HG02678 (cell line): ENCODE data around the gene LRP8.
A peak's percentile ranks its signal among the peaks of the same experiment; 100 is the strongest.
"Not testable (repeated sequence)": the region's sequence is repeated elsewhere in the genome, so short reads cannot be mapped to it uniquely, and the experiment has no call there.

ENCODE experiments used
- ATAC-seq: cut with Tn5 transposase; IDR thresholded peaks from one replicate; pipeline ENCODE4 v1.9.1; 2021; ENCODE audit warnings: mild to moderate bottlenecking, moderate library complexity; ENCODE audit not compliant: unreplicated experiment

Gene LRP8

DNA sequence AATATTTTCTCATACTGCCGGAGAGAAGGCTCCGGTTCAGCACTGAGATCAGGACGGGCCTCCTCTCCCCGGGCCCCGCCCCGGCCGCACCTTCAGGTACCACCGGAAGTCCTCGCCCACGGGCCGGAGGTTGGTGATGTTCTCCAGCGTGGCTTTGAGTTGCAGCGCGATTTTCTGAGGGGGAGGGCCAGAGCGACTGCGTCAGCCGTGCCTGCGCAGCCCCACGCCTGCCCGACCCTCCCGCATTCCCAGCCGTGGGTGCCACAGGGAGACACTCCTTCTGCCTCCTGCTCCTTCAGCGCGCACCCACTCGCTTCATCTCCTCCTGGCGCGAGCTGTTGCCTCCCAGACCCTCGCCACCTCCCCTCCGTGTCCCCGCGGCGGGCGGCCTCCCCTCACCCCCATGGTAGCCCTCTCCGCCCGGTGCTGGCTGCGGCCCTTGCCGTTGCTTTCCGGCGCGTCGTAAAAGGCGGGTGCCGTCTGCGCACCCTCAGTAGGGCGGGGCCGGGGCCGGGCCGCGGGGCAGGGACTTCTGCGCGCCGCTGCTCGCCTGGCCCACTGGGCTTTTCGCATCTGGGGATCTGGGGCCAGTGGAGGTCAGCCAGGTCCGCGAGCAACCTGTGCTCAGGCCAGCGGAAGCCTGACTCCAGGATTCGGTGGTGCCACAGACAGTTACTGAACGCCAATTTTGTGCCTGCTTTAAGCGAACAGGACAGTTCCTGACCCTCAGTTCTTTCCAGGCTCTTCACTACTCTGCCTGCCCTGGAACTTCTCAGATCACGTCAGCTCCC, 107.5 kb downstream of the LRP8 start, which contains the start of gene CZIB:
Gene CZIB (minus strand): TSS at position 464 of the 791 bp plus-strand sequence. CDS start 59 bp downstream, at position 405.
- peak; percentile 89 for ATAC-seq

DNA sequence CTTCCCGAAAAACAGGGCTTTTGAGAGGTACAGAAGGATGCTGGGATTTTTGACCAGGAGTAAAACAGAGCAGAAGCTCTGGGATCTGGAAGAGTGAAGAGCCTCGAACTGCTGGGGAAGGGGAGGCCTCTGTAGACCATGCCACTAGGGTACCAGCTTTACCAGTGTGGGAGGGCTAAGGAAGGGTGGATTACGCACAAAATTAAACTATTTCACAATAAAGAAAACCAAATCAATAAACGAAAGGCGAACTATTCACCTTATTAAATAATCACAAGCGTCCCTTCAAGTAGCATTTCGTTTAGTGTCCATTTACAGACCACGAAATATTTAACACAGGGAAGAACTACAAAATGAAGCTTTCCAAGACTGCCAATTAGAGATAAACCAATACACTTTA, 108.2 kb downstream of the LRP8 start:
- ATAC-seq = no peak

DNA sequence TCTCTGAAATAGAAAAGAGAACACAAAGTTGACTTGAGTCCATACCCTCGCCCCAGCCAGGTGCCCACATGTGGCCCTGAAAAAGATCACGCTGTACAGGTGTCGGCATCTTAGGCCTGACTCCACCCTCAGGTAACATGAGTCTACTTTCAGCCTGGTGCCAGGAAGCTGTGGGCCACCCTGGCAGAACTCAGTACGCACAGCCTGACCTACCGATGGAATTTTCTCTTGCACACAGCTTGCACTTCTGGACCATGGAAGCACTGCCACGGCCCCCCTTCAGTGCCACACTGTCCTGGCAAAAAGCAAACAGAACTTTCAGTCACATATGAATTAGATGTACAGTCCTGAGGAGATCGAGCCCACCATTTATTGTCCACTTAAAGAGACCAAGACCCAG, 109.7 kb downstream of the LRP8 start:
- no peak for ATAC-seq

DNA sequence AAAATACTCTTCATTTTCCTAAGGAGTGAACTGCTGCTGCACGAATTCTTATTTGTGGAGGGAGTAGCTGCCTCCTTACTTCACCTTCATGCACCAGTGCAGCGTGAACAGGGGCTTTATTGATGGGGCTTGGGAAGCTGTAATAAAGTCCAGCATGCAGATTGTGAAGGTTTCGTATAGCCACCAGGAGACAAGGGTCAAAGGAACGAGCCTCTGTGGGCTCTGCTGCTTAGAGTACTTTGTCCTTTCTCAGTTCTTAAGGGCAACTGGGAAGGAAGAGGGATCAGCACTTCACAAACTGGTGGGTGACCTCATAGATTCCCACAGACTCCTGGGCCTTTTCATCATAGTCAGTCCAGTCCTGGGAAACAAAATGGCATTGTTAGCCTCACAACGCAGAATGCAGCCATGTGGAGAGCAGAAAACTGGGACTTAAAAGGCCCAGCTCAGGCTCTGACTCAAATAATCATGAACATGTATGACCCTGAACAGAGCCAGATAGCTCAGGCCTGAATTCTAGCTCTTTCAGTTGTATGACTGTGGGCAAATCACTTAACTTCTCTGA, 113.4 kb downstream of the LRP8 start:
- no peak for ATAC-seq

DNA sequence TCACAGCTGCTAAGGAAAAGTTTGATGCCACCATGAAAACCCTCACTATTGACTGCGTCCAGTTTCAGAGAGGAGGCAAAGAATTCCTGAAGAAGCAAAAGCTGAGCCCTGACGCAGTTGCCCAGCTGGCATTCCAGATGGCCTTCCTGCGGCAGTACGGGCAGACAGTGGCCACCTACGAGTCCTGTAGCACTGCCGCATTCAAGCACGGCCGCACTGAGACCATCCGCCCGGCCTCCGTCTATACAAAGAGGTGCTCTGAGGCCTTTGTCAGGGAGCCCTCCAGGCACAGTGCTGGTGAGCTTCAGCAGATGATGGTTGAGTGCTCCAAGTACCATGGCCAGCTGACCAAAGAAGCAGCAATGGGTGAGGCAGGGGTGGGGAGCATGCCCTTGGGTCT, 116.9 kb downstream of the LRP8 start:
- ATAC-seq = no peak

DNA sequence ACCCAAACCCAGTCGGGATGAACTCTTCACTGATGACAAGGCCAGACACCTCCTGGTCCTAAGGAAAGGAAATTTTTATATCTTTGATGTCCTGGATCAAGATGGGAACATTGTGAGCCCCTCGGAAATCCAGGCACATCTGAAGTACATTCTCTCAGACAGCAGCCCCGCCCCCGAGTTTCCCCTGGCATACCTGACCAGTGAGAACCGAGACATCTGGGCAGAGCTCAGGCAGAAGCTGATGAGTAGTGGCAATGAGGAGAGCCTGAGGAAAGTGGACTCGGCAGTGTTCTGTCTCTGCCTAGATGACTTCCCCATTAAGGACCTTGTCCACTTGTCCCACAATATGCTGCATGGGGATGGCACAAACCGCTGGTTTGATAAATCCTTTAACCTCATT, 117.5 kb downstream of the LRP8 start:
- no peak for ATAC-seq

DNA sequence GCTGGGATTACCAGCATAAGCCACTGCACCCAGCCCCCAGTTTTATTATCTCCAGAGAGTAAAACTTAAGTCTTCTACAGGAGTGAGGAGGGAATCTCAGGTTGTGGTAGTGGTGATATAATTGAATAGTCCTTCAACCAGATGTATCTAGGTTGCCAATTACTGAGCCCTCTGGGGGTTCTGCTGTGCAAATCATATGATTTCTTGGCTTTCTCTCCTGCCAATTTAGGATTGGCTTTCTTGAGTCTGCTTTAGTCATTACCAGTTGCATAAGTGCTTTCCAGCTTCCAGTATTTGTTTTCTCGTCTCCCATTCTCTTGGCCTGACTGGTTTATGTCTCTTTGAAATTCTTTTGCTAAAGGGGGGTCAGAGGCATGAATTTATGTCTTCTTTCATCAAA, 120.1 kb downstream of the LRP8 start:
- ATAC-seq = no peak

DNA sequence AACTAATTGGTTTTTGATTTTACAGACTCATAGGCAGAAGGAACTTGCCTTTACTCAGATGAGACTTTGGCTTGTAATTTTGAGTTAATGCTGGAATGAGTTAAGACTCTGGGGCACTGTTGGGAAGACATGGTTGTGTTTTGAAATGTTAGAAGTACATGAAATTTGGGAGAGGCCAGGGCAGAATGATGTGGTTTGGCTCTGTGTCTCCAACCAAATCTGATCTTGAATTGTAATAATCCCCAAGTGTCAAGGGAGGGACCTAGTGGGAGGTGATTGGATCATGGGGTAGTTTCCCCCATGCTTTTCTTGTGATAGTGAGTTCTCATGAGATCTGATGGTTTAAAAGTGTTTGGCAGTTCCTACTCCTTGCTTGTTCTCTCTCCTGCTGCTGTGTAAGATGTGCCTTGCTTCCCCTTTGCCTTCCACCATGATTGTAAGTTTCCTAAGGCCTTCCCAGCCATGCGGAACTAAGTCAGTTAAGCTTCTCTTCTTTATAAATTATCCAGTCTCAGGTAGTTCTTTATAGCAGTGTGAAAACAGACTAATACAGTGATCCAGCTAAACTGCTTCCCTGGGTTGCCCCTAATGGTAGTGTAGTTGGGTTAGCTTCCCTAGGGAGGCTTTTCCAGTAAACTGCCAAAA, 121.0 kb downstream of the LRP8 start:
- ATAC-seq = no peak

DNA sequence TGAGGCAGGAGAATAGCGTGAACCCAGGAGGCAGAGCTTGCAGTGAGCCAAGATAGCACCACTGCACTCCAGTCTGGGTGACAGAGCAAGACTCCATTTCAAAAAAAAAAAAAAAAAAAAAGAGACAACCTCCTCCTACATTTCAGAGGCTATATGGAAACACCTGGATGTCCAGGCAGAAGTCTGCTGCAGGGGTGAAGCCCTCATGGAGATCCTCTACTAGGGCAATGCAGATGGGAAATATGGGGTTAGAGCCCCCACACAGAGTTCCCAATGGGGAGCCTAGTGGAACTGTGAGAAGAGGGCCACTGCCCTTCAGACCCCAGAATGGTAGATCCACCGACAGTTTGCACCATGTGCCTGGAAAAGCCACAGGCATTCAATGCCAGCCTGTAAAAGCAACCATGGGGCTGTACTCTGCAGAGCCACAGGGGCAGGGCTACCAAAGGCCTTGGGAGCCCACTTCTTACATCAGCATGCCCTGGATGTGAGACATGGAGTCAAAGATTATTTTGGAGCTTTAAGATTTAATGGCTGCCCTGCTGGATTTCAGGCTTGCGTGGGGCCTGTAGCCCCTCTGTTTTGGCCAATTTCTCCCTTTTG, 121.7 kb downstream of the LRP8 start:
- not testable (repeated sequence) for ATAC-seq

DNA sequence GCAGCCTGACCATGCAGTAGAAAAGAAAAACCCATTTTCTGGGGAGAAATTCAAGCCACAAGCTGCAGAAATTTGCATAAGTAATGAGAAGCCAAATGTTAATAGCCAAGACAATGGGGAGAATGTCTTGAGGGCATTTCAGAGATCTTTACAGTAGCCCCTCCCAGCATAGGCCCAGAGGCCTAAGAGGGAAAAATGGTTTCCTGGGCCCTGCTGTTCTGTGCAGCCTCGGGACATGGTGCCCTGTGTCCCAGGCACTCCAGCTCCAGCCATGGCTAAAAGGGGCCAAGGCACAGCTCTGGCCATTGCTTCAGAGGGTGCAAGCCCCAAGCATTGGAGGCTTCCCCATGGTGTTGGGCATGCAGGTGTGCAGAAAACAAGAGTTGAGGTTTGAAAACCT, 122.4 kb downstream of the LRP8 start:
- ATAC-seq = not testable (repeated sequence)

DNA sequence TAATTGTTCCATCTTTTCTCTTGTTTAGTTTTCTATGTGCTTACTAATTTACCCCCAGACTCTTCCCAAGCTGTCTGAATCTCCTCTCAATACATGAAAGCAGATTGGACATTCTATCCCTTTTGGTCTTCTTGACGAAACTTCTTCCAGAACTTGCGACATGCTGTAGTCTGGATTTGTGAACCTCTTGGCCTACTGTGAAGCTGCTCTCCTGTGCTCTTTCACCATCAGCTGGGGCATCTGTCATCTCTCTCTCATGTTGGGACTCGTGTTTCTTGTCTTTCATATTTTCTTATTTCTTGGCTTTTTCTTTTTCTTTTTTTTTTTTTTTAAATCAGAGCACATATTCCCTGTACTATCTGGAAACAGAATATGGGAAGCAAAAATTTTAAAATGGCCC, 124.4 kb downstream of the LRP8 start:
- no peak for ATAC-seq

DNA sequence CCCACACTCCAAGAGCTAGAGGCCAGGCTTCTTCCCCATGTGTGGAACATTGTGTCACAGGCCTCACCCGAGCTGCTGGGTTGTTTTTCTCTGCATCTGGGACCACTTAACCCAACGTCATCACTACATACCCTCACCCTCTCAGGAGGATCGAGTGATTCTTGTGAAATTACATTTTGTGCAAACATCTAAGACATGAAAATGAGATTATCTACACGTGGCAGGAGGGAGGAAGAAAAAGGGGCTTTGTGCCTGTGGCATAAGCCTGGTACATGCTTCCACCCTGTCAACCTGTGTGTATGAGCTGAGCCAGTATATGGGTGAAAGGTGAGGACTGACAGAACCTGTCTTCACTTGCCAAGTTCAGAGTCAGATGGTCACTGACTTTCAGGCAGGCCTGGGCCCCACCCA, 129.6 kb downstream of the LRP8 start:
- ATAC-seq = no peak

DNA sequence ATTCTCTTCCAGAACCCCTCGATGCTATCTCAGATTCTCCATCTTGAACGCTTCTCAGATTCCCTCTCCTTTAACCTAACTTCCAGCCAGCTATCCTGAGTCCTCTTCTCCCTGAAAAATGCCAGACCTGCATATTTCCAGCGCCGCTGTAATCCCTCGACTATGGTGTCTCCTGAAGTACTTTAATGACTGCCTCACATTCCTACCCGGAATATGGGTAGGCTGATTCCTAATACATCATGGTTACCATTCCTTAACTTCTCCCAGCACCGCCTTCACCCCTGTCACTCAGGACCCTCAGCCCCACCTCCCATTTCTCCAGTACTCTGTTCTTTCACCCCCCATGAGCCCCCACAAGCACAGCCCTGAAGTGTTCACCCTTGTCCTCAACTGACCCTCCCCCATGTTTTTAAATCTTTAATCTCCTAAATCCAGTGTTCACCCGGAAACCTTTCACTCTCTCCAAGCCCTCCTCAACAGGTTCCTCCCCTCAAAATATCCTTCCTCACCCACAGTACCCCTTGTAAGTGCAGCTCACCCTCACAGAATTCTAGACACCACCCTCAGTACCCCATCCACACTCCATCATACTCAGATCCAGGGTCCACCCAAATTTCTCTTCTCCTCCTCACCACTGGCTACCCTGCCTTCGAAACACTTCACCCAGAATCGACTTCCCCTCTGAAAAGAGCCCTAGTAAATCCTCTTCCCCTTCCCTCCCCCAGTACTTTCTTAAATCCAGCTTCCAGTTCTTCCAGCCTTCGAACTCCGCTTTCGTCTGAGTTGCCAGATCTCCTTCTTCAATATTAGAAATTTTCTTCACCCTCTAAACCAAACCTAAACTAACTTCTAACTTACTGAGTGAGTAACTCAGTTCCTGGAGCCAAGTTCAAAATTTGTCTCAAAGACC, 130.3 kb downstream of the LRP8 start:
- ATAC-seq = no peak

DNA sequence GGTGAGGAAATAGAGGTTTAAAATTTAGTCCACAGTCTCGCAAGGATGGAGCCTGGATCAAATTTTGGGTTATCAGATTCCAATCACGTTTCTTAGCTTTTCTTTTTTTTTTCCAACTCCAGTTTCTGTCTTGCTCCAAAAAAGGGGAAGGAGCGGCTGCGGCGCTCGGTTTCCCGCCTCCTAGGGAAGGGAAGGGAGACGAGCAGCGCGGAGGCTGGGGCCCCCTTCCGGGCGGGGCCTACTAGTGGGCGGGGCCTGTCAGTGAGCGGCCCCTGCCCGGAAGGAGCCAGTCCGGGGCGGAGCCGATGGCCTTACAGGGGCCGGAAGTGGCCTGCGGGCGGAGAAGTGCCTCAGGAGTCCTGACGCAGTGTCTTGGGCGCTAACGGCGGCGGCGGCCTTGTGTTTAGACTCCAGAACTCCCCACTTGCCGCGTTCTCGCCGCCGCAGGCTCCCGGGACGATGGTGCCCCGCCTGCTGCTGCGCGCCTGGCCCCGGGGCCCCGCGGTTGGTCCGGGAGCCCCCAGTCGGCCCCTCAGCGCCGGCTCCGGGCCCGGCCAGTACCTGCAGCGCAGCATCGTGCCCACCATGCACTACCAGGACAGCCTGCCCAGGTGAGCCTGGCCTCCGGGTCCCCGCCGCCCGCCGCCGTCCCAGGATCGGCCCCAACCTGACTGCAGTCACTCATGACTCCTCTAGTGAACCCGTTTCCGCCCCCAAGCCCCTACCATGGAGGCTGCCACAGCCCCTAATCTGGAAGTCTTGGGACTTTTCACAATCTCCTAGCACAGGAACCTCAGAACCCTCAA, 131.2 kb downstream of the LRP8 start, which contains the start of gene CPT2:
Gene CPT2 (plus strand): TSS at position 340 of the 806 bp plus-strand sequence. CDS start 120 bp downstream, at position 460.
- peak; percentile 98 for ATAC-seq

DNA sequence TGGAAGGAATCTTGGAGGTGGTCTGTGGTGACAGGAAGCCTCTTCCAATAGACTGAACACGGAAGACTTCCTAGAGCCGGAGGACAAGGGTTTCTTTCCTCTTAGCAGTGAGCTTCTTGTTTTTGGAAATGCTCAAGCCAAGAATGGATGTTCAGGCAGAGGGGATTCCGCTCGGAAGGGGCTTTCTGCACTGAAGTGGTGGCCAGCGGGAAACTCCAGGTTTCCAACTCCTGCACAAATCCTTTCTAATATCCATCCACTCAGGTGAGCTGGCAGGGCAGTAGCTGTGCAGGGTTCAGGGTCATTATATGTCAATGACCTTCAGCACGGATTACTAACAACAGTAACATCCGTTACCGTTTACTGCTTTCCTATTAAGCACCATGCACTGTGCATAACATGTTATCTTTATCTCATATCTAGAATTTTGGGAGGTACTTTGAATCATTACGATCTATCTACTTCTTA, 131.8 kb downstream of the LRP8 start:
- ATAC-seq = peak; percentile 15

DNA sequence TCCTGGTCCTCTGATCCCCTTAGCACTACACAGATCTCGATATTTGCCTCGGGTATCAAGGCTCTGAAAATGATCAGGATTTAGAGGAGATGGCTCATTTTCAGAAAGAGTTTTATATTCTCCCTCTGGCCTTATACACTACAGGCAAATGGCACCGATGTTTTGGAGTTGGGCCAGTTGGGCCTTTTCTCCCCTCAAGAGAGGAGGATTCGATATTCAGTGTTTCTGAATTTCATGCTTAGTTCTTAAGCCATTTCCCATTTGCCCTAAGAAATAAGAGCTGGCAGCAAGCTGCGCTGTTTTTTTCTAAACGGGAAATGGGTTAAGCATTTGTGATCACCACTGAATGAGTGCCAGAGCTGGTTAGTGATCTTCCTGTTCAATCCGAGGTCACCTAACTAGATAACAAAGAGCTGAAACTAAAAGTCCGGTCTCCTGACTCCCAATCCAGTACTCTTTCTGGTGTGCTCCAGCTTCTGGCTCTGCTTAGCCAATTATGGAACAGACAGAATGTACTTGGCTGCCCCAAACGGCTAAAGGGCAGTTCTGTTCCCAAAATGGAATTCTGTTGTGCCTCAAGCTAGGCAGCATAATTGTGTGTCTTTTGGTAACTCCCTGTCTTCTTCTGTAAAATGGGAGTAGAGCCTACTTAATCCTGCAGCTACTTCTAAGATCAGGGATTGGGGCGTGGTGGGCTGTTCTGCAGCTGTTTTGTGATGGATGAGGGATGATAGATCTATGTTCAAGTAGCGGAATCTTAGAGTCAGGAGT, 132.4 kb downstream of the LRP8 start:
- ATAC-seq = no peak
